Measurements from ENCODE around the gene NDUFB7.
"Not testable (repeated sequence)": the region's sequence is repeated elsewhere in the genome, so short reads cannot be mapped to it uniquely, and the experiment has no call there.

Gene NDUFB7

GRCh38 chr19:14571695-14572490, at the start of gene NDUFB7:
NDUFB7 (minus strand) TSS chr19:14572066; CDS start chr19:14572000, 66 bp downstream.
- H3K4me3 ChIP-seq (ENCODE audit: low read depth, low read length): peak within 1 kb of the TSS; percentile 97
- DNase-seq (ENCODE audit: low read depth): peak; percentile 86

DNA sequence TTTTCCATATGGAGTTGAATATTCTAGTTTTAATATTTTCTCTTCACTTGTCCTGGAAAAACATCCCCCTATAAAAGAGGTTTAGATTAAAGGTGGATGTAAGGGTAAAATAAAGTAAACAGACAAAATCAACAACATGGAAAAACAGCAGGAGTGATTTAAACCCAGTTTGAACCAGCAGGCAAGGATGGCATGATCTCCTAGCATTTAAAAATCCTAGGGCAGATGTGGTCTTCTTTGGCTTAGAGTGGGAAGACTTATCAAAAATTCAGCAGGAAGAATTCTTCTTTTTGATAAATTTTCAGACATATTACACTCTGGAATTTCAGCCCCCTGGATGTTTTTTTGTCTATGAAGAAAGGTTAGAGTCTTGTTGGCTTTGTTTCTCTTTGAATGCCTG, 47.5 kb upstream of the NDUFB7 start:
- no peak overlapping the region for H3K4me3 ChIP-seq (ENCODE audit: low read depth, low read length)
- DNase-seq (ENCODE audit: low read depth): no peak

DNA sequence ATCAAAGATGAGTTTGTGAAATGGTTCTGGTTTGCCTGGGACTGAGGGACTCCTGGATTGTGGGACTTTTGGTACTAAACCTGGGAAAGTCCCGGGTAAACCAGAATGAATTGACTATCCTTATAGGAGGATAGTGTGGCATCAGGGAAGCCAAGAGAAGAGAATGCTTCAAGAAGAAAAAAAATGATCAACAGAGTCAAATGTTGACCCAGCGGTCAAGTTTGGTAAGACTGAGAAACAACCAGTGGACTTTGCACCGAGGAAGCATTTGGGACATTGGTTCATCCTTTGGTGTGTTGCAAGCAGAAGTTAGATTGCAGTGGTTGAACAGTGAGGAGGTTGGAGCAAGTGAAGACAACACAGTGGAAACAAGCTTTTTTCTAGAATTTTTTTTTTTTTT, 44.5 kb upstream of the NDUFB7 start:
- no peak overlapping the region for H3K4me3 ChIP-seq (ENCODE audit: low read depth, low read length)
- no peak for DNase-seq (ENCODE audit: low read depth)

DNA sequence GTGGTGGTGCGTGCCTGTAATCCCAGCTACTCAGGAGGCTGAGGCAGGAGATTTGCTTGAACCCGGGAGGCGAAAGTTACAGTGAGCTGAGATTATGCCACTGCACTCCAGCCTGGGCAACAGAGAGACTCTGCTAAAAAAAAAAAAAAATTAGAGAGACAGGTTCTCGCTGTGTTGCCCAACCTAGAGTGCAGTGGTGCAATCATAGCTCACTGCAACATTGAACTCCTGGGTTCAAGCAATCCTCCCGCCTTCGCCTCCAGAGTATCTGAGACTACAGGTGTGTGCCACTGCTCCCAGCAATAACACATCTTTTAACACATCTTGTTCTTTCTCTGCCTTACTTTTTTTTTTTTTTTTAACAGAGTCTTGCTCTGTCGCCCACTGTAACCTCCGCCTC, 43.8 kb upstream of the NDUFB7 start:
- H3K4me3 ChIP-seq (ENCODE audit: low read depth, low read length): no peak overlapping the region
- DNase-seq (ENCODE audit: low read depth): no peak

DNA sequence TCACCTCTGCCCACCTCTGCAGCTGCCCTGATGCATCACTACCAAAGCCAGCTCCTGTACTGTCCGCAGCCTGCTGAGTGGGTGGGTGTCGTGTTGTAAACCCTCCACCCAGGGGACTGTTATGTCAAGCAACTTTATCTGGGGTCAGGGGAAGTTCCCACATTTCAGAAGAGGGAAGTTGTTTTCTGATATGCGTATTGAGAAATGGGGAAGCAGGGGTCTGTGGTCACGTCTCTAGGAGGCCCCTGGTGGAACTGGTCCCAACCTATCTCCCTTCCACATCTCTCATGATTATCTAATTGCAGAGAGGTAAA, 42.2 kb upstream of the NDUFB7 start:
- no peak for DNase-seq (ENCODE audit: low read depth)

GRCh38 chr19:14613399-14614098, 41.7 kb upstream of the NDUFB7 start:
- DNase-seq (ENCODE audit: low read depth); H3K4me3 ChIP-seq (ENCODE audit: low read depth, low read length): not testable (repeated sequence)

More for the DNA sequence above, 42.2 kb upstream of the NDUFB7 start:
- H3K4me3 ChIP-seq (ENCODE audit: low read depth, low read length): no peak overlapping the region

- no peak for DNase-seq (ENCODE audit: low read depth)
- no peak overlapping the region for H3K4me3 ChIP-seq (ENCODE audit: low read depth, low read length)
Measured at GRCh38 chr19:14612657-14613056, 40.8 kb upstream of the NDUFB7 start.

- DNase-seq (ENCODE audit: low read depth); H3K4me3 ChIP-seq (ENCODE audit: low read depth, low read length): not testable (repeated sequence)
Measured at GRCh38 chr19:14612242-14612641, 40.4 kb upstream of the NDUFB7 start.

DNA sequence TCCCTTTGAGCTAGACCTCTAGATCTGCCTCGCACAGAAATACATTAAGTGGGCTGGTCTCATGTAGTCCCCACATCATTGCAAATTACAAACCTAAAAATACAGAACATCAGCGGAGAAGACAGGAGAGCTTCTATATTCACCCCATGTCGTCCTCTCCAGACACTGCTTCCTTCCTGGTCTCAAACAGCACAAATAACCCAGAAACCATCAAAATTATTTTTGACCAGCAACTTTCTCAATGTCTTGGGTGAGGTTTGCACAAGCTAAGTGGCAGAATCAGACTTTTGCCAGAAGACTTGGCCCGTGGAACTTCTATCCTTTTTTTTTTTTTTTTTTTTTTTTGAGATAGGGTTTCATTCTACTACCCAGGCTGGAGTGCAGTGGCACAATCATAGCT, 39.2 kb upstream of the NDUFB7 start:
- H3K4me3 ChIP-seq (ENCODE audit: low read depth, low read length): no peak overlapping the region
- no peak for DNase-seq (ENCODE audit: low read depth)

GRCh38 chr19:14606627-14607026, 34.8 kb upstream of the NDUFB7 start:
- no peak for DNase-seq (ENCODE audit: low read depth)
- no peak overlapping the region for H3K4me3 ChIP-seq (ENCODE audit: low read depth, low read length)

- no peak for DNase-seq (ENCODE audit: low read depth)
Measured at GRCh38 chr19:14603990-14604387, 32.1 kb upstream of the NDUFB7 start.

DNA sequence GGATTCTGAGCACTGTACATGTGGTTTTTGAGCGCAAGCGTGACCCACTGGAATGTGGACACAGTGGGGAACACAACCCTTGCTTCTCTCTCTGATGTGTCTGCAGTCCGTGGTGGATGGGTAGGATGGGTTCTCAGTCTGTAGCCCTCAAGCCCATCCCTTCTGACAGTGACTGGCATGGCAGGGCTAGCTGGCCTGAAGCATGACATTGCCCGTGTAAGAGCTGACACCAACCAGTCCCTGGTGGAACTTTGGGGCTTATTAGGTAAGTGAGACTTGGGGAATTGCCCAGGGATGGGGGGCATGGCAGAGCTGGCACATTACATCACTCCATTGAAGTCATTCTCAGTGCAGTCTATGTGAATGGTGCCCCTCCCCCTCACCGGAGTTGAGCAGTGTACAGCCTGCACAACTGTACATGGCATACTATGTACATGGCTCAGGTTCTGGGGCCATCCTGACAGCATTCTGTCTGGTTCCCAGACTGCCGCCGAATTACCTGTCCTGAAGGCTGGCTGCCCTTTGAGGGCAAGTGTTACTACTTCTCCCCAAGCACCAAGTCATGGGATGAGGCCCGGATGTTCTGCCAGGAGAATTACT, 27.8 kb upstream of the NDUFB7 start:
- no peak overlapping the region for H3K4me3 ChIP-seq (ENCODE audit: low read depth, low read length)
- DNase-seq (ENCODE audit: low read depth): no peak

More at GRCh38 chr19:14603990-14604387, 32.1 kb upstream of the NDUFB7 start:
- H3K4me3 ChIP-seq (ENCODE audit: low read depth, low read length): no peak overlapping the region

DNA sequence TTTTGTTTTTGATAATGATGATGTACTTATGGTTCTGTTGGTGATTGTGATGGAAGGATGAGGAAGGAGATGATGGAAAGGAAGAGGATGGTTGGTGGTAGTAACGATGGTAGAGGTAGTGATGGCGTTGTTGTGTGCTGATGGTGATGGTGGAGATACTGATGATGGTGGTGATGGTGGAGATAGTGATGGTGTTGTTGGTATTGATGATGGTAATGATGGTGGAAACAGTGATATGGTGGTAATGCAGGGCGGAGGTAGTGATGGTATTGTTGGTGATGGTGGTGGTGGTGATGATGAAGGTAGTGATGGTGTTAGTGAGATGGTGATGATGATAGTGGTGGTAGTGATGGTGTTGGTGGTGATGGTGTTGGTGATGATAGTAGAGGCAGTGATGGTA, 23.7 kb upstream of the NDUFB7 start:
- DNase-seq (ENCODE audit: low read depth): no peak
- H3K4me3 ChIP-seq (ENCODE audit: low read depth, low read length): no peak overlapping the region

GRCh38 chr19:14589433-14589832, 17.6 kb upstream of the NDUFB7 start:
- DNase-seq (ENCODE audit: low read depth): peak; percentile 15

DNA sequence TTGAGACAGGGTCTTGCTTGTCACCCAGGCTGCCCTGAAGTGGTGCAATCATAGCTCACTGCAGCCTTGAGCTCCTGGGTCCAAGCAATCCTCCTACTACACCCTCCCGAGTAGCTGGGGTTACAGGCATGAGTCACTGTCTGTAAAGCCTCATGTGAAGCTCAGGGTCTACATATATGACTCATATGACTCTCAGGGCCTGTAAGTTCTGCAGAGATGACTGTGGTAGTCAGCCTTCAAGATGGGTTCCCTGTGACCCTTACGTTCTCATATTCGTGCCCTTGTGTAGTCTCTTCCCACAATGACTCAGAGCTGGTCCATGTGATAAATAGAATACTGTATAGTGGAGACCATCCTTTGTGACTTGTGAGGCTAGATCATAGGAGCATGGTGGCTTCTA, 13.3 kb upstream of the NDUFB7 start:
- not testable (repeated sequence) for H3K4me3 ChIP-seq (ENCODE audit: low read depth, low read length)
- DNase-seq (ENCODE audit: low read depth): peak; percentile 67

More at GRCh38 chr19:14589433-14589832, 17.6 kb upstream of the NDUFB7 start:
- not testable (repeated sequence) for H3K4me3 ChIP-seq (ENCODE audit: low read depth, low read length)

DNA sequence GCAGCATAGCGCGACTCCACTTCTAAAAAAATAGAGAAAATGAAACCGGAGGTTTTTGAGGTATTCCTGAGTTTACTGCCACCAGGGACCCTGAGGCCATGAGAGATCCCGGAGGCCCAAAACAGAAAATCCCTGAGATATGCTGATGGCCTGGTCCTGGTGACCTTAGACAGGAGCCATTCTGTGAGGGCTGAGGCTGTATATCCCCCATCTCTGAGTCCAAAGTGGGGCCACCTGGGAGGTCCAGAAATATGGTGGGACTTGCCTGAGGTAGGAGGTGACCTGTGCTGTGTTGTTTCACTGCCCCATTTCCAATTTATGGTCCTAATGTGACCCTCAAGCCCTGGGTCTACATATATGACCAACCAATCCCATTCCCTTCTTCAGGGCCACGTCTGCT, 12.5 kb upstream of the NDUFB7 start:
- DNase-seq (ENCODE audit: low read depth); H3K4me3 ChIP-seq (ENCODE audit: low read depth, low read length): not testable (repeated sequence)

DNA sequence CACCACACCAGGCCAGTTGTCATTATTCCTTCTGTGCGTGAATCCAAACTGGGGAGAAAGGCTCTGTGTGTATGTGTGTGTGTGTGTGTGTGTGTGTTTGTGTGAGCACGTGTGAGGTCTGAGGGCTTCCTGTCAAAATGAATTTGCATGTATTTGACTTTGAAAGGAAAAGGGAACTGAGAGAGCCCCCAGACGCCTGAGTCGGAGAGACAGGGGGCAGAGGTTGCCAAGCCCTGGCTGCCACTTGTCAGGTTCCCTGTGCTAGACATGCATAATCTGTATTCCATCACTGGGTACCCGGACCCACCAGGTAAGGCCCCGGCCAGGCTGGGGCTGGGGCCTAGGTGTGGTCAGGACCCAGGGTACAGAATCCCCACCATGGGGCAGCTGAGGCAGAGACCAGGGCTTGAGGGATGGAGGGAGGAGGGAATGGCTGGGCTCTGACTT, 11.1 kb upstream of the NDUFB7 start, which contains the start of gene CLEC17A:
Gene CLEC17A (plus strand): TSS at position 191 of the 447 bp plus-strand sequence. CDS start 77 bp downstream, at position 268.
- no peak for DNase-seq (ENCODE audit: low read depth)
- no peak within 1 kb of the TSS for H3K4me3 ChIP-seq (ENCODE audit: low read depth, low read length)

DNA sequence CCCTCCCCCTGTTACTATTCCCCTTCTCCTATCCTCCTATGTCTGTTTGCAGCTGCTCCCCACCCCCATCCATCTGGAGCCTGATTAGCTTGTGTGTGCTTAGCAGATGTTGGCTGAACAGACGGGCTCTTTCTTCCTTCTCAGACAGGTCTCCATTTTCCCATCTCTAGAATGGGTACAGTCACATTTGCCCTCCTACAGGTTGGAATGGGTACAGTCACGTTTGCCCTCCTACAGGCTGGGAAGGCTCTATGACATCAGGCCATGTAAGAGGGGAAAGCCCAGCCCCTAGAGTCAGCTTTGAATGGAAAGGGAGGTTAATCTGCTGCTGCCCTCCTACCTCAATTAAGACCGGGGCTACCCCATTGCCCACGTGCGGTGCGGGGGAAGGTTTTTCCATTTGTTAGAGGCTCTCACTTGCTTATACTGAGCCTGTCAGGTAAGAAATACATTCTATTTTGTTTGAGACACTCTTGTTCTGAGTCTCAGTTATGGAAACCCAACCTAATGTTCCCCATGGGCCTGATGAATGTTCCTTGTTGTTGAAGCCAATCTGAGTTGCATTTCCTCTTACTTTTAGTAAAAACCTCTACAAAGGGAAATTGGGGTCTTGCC, 8.9 kb upstream of the NDUFB7 start:
- DNase-seq (ENCODE audit: low read depth): no peak
- H3K4me3 ChIP-seq (ENCODE audit: low read depth, low read length): no peak overlapping the region

- no peak for DNase-seq (ENCODE audit: low read depth)
- no peak overlapping the region for H3K4me3 ChIP-seq (ENCODE audit: low read depth, low read length)
Measured at GRCh38 chr19:14577885-14578427, 6.1 kb upstream of the NDUFB7 start.

DNA sequence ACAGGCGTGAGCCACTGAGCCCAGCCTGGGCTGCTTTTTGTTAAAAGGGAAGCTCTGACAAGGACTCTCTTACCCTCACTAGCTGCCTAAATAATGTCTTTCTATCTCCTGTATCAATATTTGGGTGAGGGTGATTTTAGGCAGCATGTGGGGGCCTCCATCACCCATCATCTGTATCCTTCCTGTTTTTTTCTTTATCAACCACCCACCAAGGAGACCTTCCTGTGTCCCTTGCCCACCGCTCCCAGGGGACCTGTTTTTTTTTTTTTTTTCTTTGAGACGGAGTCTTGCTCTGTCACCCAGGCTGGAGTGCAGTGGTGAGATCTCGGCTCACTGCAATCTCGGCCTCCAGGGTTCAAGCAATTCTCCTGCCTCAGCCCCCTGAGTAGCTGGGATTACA, 5.4 kb upstream of the NDUFB7 start:
- H3K4me3 ChIP-seq (ENCODE audit: low read depth, low read length): no peak overlapping the region

More for the DNA sequence above, 5.4 kb upstream of the NDUFB7 start:
- no peak for DNase-seq (ENCODE audit: low read depth)

Data from skeletal muscle cell (primary cell).